Lower leg skin (tissue), 3 donors: ENCODE data around the gene FLNC.

Source experiments
- CTCF ChIP-seq, 3 donors: fragments of 450-650 bp; IDR thresholded peaks; one replicate each; pipeline ENCODE4 v1.5.1; 2016; ENCODE audit warnings: antibody characterized with exemption in 3 of 3, mild to moderate bottlenecking in 3 of 3, moderate library complexity in 2 of 3
- POLR2A ChIP-seq, 2 donors: fragments of 450-650 bp; IDR thresholded peaks; one replicate each; pipeline ENCODE4 v1.6.1; 2016 to 2017; ENCODE audit warnings: antibody characterized with exemption in 2 of 2, mild to moderate bottlenecking in 1 of 2, moderate library complexity in 1 of 2

- no peak for TF ChIP-seq CTCF (IDR thresholded peaks at IDR 0.05)
- TF ChIP-seq POLR2A (IDR thresholded peaks at IDR 0.05), result no peak
Measured at GRCh38 chr7:128781851-128782250, 48.4 kb upstream of the FLNC start.
